ENCODE results near the gene SART3. TPM values are rescaled to one million over a fixed set of nuclear protein-coding genes. Genes with fewer than 3 reads are reported as not detected.
"Not testable (repeated sequence)": the region's sequence is repeated elsewhere in the genome, so short reads cannot be mapped to it uniquely, and the experiment has no call there.

Gene SART3
- polyA plus RNA-seq, 1 donor (not counting 4 experiments of a cell fraction or from before 2014, with no cell fraction given) = 19.0 TPM

GRCh38 chr12:108491256-108491655, 69.7 kb downstream of the SART3 start:
- H3K9me3 ChIP-seq (ENCODE audit: control insufficient read depth, low read depth, low read length) = no peaks in the 10 kb centered on the region
- no peak overlapping the region for H3K27ac ChIP-seq (ENCODE audit: control insufficient read depth, insufficient read depth, low read length)
- no peak overlapping the region for H3K4me2 ChIP-seq (ENCODE audit: control insufficient read depth, extremely low read depth, insufficient read depth, low read depth, low read length)
- FAIRE-seq (no peak), DNase-seq (ENCODE audit: low read depth, low spot score) (no peak)
- H3K27me3 ChIP-seq (ENCODE audit: control insufficient read depth, extremely low read depth, insufficient read depth, low read length) = peaks cover 3% of the 10 kb centered on the region
- no peaks in the 10 kb centered on the region for H4K20me1 ChIP-seq (ENCODE audit: control insufficient read depth, extremely low read depth, insufficient read depth, low read length)
- no peak overlapping the region for H3K4me3 ChIP-seq (ENCODE audit: control insufficient read depth in 2 of 3, extremely low read depth in 1 of 3, insufficient read depth in 2 of 3, low read depth in 1 of 3, low read length in 3 of 3)
- no peaks in the 10 kb centered on the region for H3K4me1 ChIP-seq (ENCODE audit: control insufficient read depth, extremely low read depth, insufficient read depth, low read length)
- H3K36me3 ChIP-seq (ENCODE audit: control insufficient read depth in 2 of 2, extremely low read depth in 1 of 2, insufficient read depth in 2 of 2, low read length in 2 of 2) = no peaks in the 10 kb centered on the region
- dilution Hi-C loops (cut with MboI; ENCODE audit: extremely low pct_ligation_motif_present, low sequenced_read_pairs) = no loop called here
- no peaks in the 10 kb centered on the region for H3K79me2 ChIP-seq (ENCODE audit: control insufficient read depth, insufficient read depth, low read length)
- no peak overlapping the region for H2AFZ ChIP-seq (ENCODE audit: control insufficient read depth, low read length)
- no peak for TF ChIP-seq CTCF (optimal IDR thresholded peaks at IDR 0.05 in 1 of 3, IDR thresholded peaks at IDR 0.05 in 1 of 3, conservative IDR thresholded peaks at IDR 0.05 in 1 of 3; ENCODE audit: extremely low read depth in 1 of 3, insufficient read depth in 2 of 3, low read length in 3 of 3)
- no peak for TF ChIP-seq EZH2 (IDR thresholded peaks at IDR 0.05; ENCODE audit: low read length)
- no peaks in the 10 kb centered on the region for H3K9me1 ChIP-seq (ENCODE audit: control insufficient read depth, extremely low read depth, insufficient read depth, low read length)
- H3K9ac ChIP-seq (ENCODE audit: control insufficient read depth, extremely low read depth, insufficient read depth, low read length) = no peak overlapping the region

GRCh38 chr12:108487029-108487428, 73.9 kb downstream of the SART3 start:
- H3K4me2 ChIP-seq (ENCODE audit: control insufficient read depth, extremely low read depth, insufficient read depth, low read depth, low read length); H3K9ac ChIP-seq (ENCODE audit: control insufficient read depth, extremely low read depth, insufficient read depth, low read length); H3K4me3 ChIP-seq (ENCODE audit: control insufficient read depth in 2 of 3, extremely low read depth in 1 of 3, insufficient read depth in 2 of 3, low read depth in 1 of 3, low read length in 3 of 3); H3K36me3 ChIP-seq (ENCODE audit: control insufficient read depth in 2 of 2, extremely low read depth in 1 of 2, insufficient read depth in 2 of 2, low read length in 2 of 2); H3K27ac ChIP-seq (ENCODE audit: control insufficient read depth, insufficient read depth, low read length); H3K9me1 ChIP-seq (ENCODE audit: control insufficient read depth, extremely low read depth, insufficient read depth, low read length); DNase-seq (ENCODE audit: low read depth, low spot score); FAIRE-seq; H2AFZ ChIP-seq (ENCODE audit: control insufficient read depth, low read length); dilution Hi-C loops (cut with MboI; ENCODE audit: extremely low pct_ligation_motif_present, low sequenced_read_pairs); H3K79me2 ChIP-seq (ENCODE audit: control insufficient read depth, insufficient read depth, low read length); H4K20me1 ChIP-seq (ENCODE audit: control insufficient read depth, extremely low read depth, insufficient read depth, low read length); H3K9me3 ChIP-seq (ENCODE audit: control insufficient read depth, low read depth, low read length); H3K27me3 ChIP-seq (ENCODE audit: control insufficient read depth, extremely low read depth, insufficient read depth, low read length): not testable (repeated sequence)
- H3K4me1 ChIP-seq (ENCODE audit: control insufficient read depth, extremely low read depth, insufficient read depth, low read length) = peaks cover 21% of the 10 kb centered on the region

GRCh38 chr12:108485371-108485770, 75.6 kb downstream of the SART3 start:
- H3K9me3 ChIP-seq (ENCODE audit: control insufficient read depth, low read depth, low read length); H3K36me3 ChIP-seq (ENCODE audit: control insufficient read depth in 2 of 2, extremely low read depth in 1 of 2, insufficient read depth in 2 of 2, low read length in 2 of 2); H3K27ac ChIP-seq (ENCODE audit: control insufficient read depth, insufficient read depth, low read length); H3K9me1 ChIP-seq (ENCODE audit: control insufficient read depth, extremely low read depth, insufficient read depth, low read length); FAIRE-seq; H3K27me3 ChIP-seq (ENCODE audit: control insufficient read depth, extremely low read depth, insufficient read depth, low read length); H2AFZ ChIP-seq (ENCODE audit: control insufficient read depth, low read length); H3K79me2 ChIP-seq (ENCODE audit: control insufficient read depth, insufficient read depth, low read length); H4K20me1 ChIP-seq (ENCODE audit: control insufficient read depth, extremely low read depth, insufficient read depth, low read length); dilution Hi-C loops (cut with MboI; ENCODE audit: extremely low pct_ligation_motif_present, low sequenced_read_pairs); DNase-seq (ENCODE audit: low read depth, low spot score); H3K9ac ChIP-seq (ENCODE audit: control insufficient read depth, extremely low read depth, insufficient read depth, low read length); H3K4me2 ChIP-seq (ENCODE audit: control insufficient read depth, extremely low read depth, insufficient read depth, low read depth, low read length); H3K4me3 ChIP-seq (ENCODE audit: control insufficient read depth in 2 of 3, extremely low read depth in 1 of 3, insufficient read depth in 2 of 3, low read depth in 1 of 3, low read length in 3 of 3): not testable (repeated sequence)
- peaks cover 24% of the 10 kb centered on the region for H3K4me1 ChIP-seq (ENCODE audit: control insufficient read depth, extremely low read depth, insufficient read depth, low read length)
